SJCRH30 (cell line): ENCODE results near the gene NLN. TPM values are rescaled to one million over a fixed set of nuclear protein-coding genes. Genes with fewer than 3 reads are reported as not detected.
"Not testable (repeated sequence)": the region's sequence is repeated elsewhere in the genome, so short reads cannot be mapped to it uniquely, and the experiment has no call there.

ENCODE experiments used
- DNase-seq, 2 experiments: peaks; one replicate each; pipeline ENCODE4 v3.0.0-alpha.2; 2015 to 2020
- H3K27ac ChIP-seq: fragments of 250-450 bp; sonication (Bioruptor Pico); 2 replicates; pipeline ENCODE4 v1.5.1; 2020; ENCODE audit warnings: mild to moderate bottlenecking, moderate library complexity
- H3K27me3 ChIP-seq: fragments of 250-450 bp; sonication (Bioruptor Pico); 2 replicates; pipeline ENCODE4 v1.5.1; 2020; ENCODE audit warnings: mild to moderate bottlenecking, moderate library complexity
- H3K36me3 ChIP-seq: fragments of 250-450 bp; sonication (Bioruptor Pico); 2 replicates; pipeline ENCODE4 v1.5.1; 2020; ENCODE audit warnings: mild to moderate bottlenecking, moderate library complexity
- H3K4me1 ChIP-seq: fragments of 250-450 bp; sonication (Bioruptor Pico); 2 replicates; pipeline ENCODE4 v1.5.1; 2020; ENCODE audit warnings: mild to moderate bottlenecking, moderate library complexity
- H3K4me3 ChIP-seq: fragments of 250-450 bp; sonication (Bioruptor Pico); 2 replicates; pipeline ENCODE4 v1.5.1; 2020; ENCODE audit warnings: mild to moderate bottlenecking, moderate library complexity
- H3K9me3 ChIP-seq: fragments of 250-450 bp; sonication (Bioruptor Pico); replicated peaks from 2 replicates; pipeline ENCODE4 v1.5.1; 2020; ENCODE audit warnings: mild to moderate bottlenecking, moderate library complexity
- total RNA-seq: library from RNA; depleted of rRNA; stranded (reverse); fragments of >200 nt; shearing (Covaris generic); gene quantifications from 2 replicates; pipeline ENCODE4 v1.2.3, GENCODE V29; 2014

NLN gene
- total RNA-seq, 1 experiment from 2014 or later: 35.0 TPM

- Histone ChIP-seq H3K27me3 (no peaks in the 10 kb centered on the region), H3K4me3 (no peak overlapping the region), H3K4me1 (no peaks in the 10 kb centered on the region), H3K9me3 (no peaks in the 10 kb centered on the region), H3K36me3 (peaks cover 7% of the 10 kb centered on the region), H3K27ac (no peak overlapping the region)
- DNase-seq: no peak
Measured at GRCh38 chr5:65801352-65801783, 79.4 kb downstream of the NLN start.

- no peak overlapping the region for H3K4me3 ChIP-seq
- DNase-seq: no peak
- H3K27ac ChIP-seq: no peak overlapping the region
- H3K4me1 ChIP-seq: no peaks in the 10 kb centered on the region
- no peaks in the 10 kb centered on the region for H3K27me3 ChIP-seq
- H3K36me3 ChIP-seq: peaks cover 7% of the 10 kb centered on the region
- H3K9me3 ChIP-seq: no peaks in the 10 kb centered on the region
Measured at GRCh38 chr5:65802080-65802479, 80.1 kb downstream of the NLN start.

GRCh38 chr5:65802820-65803219, 80.8 kb downstream of the NLN start:
- no peaks in the 10 kb centered on the region for H3K9me3 ChIP-seq
- H3K4me1 ChIP-seq: no peaks in the 10 kb centered on the region
- no peaks in the 10 kb centered on the region for H3K27me3 ChIP-seq
- H3K27ac ChIP-seq: no peak overlapping the region
- no peak overlapping the region for H3K4me3 ChIP-seq
- peaks cover 9% of the 10 kb centered on the region for H3K36me3 ChIP-seq
- DNase-seq: no peak

- DNase-seq: no peak
- H3K9me3 ChIP-seq: no peaks in the 10 kb centered on the region
- no peak overlapping the region for H3K27ac ChIP-seq
- H3K27me3 ChIP-seq: no peaks in the 10 kb centered on the region
- no peaks in the 10 kb centered on the region for H3K4me1 ChIP-seq
- peaks cover 9% of the 10 kb centered on the region for H3K36me3 ChIP-seq
- H3K4me3 ChIP-seq: no peak overlapping the region
Measured at GRCh38 chr5:65803699-65804391, 81.8 kb downstream of the NLN start.

- H3K4me1 ChIP-seq: no peaks in the 10 kb centered on the region
- H3K36me3 ChIP-seq: peaks cover 16% of the 10 kb centered on the region
- H3K27me3 ChIP-seq: no peaks in the 10 kb centered on the region
- H3K27ac ChIP-seq: no peak overlapping the region
- H3K9me3 ChIP-seq: no peaks in the 10 kb centered on the region
- H3K4me3 ChIP-seq: no peak overlapping the region
- no peak for DNase-seq
Measured at GRCh38 chr5:65805089-65805488, 83.1 kb downstream of the NLN start.

GRCh38 chr5:65807494-65807893, 85.5 kb downstream of the NLN start:
- not testable (repeated sequence) for H3K27ac ChIP-seq, DNase-seq, H3K9me3 ChIP-seq, H3K4me1 ChIP-seq, H3K4me3 ChIP-seq, H3K27me3 ChIP-seq
- peaks cover 31% of the 10 kb centered on the region for H3K36me3 ChIP-seq

GRCh38 chr5:65808251-65808741, 86.3 kb downstream of the NLN start:
- Histone ChIP-seq H3K9me3 (no peaks in the 10 kb centered on the region), H3K4me1 (no peaks in the 10 kb centered on the region), H3K4me3 (no peak overlapping the region), H3K36me3 (peaks cover 28% of the 10 kb centered on the region), H3K27me3 (no peaks in the 10 kb centered on the region), H3K27ac (no peak overlapping the region)
- DNase-seq: no peak

- Histone ChIP-seq H3K4me1 (no peaks in the 10 kb centered on the region), H3K27me3 (no peaks in the 10 kb centered on the region), H3K36me3 (peaks cover 28% of the 10 kb centered on the region), H3K4me3 (no peak overlapping the region), H3K27ac (no peak overlapping the region), H3K9me3 (no peaks in the 10 kb centered on the region)
- DNase-seq: no peak
Measured at GRCh38 chr5:65808818-65809217, 86.8 kb downstream of the NLN start.

GRCh38 chr5:65809817-65810531, 88.0 kb downstream of the NLN start:
- H3K27ac ChIP-seq: no peak overlapping the region
- no peaks in the 10 kb centered on the region for H3K9me3 ChIP-seq
- peaks cover 32% of the 10 kb centered on the region for H3K36me3 ChIP-seq
- H3K27me3 ChIP-seq: no peaks in the 10 kb centered on the region
- H3K4me3 ChIP-seq: no peak overlapping the region
- no peak for DNase-seq
- H3K4me1 ChIP-seq: no peaks in the 10 kb centered on the region

GRCh38 chr5:65811004-65811403, 89.0 kb downstream of the NLN start:
- Histone ChIP-seq H3K4me3 (no peak overlapping the region), H3K27me3 (no peaks in the 10 kb centered on the region), H3K27ac (no peak overlapping the region), H3K9me3 (no peaks in the 10 kb centered on the region), H3K4me1 (no peaks in the 10 kb centered on the region), H3K36me3 (peaks cover 37% of the 10 kb centered on the region)
- no peak for DNase-seq

GRCh38 chr5:65811885-65812284, 89.9 kb downstream of the NLN start:
- Histone ChIP-seq H3K36me3 (peaks cover 37% of the 10 kb centered on the region), H3K9me3 (no peaks in the 10 kb centered on the region), H3K4me1 (no peaks in the 10 kb centered on the region), H3K27ac (no peak overlapping the region), H3K27me3 (no peaks in the 10 kb centered on the region), H3K4me3 (no peak overlapping the region)
- DNase-seq: no peak

GRCh38 chr5:65812648-65813047, 90.6 kb downstream of the NLN start:
- Histone ChIP-seq H3K27ac (no peak overlapping the region), H3K4me1 (no peaks in the 10 kb centered on the region), H3K4me3 (no peak overlapping the region), H3K9me3 (no peaks in the 10 kb centered on the region), H3K27me3 (no peaks in the 10 kb centered on the region), H3K36me3 (peaks cover 36% of the 10 kb centered on the region)
- no peak for DNase-seq

GRCh38 chr5:65813174-65813573, 91.2 kb downstream of the NLN start:
- Histone ChIP-seq H3K9me3 (no peaks in the 10 kb centered on the region), H3K36me3 (peaks cover 35% of the 10 kb centered on the region)

GRCh38 chr5:65815161-65815560, 93.2 kb downstream of the NLN start:
- Histone ChIP-seq H3K4me1 (no peaks in the 10 kb centered on the region), H3K4me3 (no peak overlapping the region), H3K27me3 (no peaks in the 10 kb centered on the region), H3K9me3 (no peaks in the 10 kb centered on the region), H3K36me3 (peaks cover 27% of the 10 kb centered on the region), H3K27ac (no peak overlapping the region)
- no peak for DNase-seq

More at GRCh38 chr5:65813174-65813573, 91.2 kb downstream of the NLN start:
- Histone ChIP-seq H3K27me3 (no peaks in the 10 kb centered on the region), H3K27ac (no peak overlapping the region), H3K4me3 (no peak overlapping the region), H3K4me1 (no peaks in the 10 kb centered on the region)
- DNase-seq: no peak

GRCh38 chr5:65816729-65817128, 94.7 kb downstream of the NLN start:
- Histone ChIP-seq H3K9me3 (no peaks in the 10 kb centered on the region), H3K4me1 (no peaks in the 10 kb centered on the region), H3K36me3 (peaks cover 15% of the 10 kb centered on the region), H3K27ac (no peak overlapping the region), H3K4me3 (no peak overlapping the region), H3K27me3 (no peaks in the 10 kb centered on the region)
- no peak for DNase-seq
